Trophoblast cell (in vitro differentiated cells and primary cell): ENCODE data around the gene FAM237B.

Experiments
- DNase-seq, 2 donors: peaks; one replicate each; pipeline ENCODE4 v3.0.0-alpha.2; 2016
- H2AFZ ChIP-seq: 2 replicates; pipeline ENCODE4 v1.6.1; 2013; ENCODE audit warnings: low read length, moderate library complexity, mild to moderate bottlenecking; ENCODE audit not compliant: insufficient read depth, poor library complexity
- H2AK5ac ChIP-seq: 2 replicates; pipeline ENCODE4 v1.6.1; 2013; ENCODE audit warnings: mild to moderate bottlenecking, low read length
- H2BK120ac ChIP-seq: 2 replicates; pipeline ENCODE4 v1.6.1; 2013; ENCODE audit warnings: low read length, mild to moderate bottlenecking, moderate library complexity; ENCODE audit not compliant: insufficient read depth, poor library complexity
- H2BK12ac ChIP-seq: 2 replicates; pipeline ENCODE4 v1.6.1; 2013; ENCODE audit warnings: mild to moderate bottlenecking, low read length, moderate library complexity
- H2BK5ac ChIP-seq: 2 replicates; pipeline ENCODE4 v1.6.1; 2013; ENCODE audit warnings: low read length, low read depth, moderate library complexity, mild to moderate bottlenecking; ENCODE audit not compliant: poor library complexity
- H3K14ac ChIP-seq: 2 replicates; pipeline ENCODE4 v1.6.1; 2013; ENCODE audit warnings: mild to moderate bottlenecking, low read length
- H3K18ac ChIP-seq: 2 replicates; pipeline ENCODE4 v1.6.1; 2013; ENCODE audit warnings: mild to moderate bottlenecking, low read length
- H3K23ac ChIP-seq: 2 replicates; pipeline ENCODE4 v1.6.1; 2013; ENCODE audit warnings: low read length
- H3K27ac ChIP-seq: 2 replicates; pipeline ENCODE4 v1.5.1; 2013; ENCODE audit warnings: low read depth, mild to moderate bottlenecking, inconsistent platforms, low read length, moderate library complexity
- H3K27me3 ChIP-seq: 2 replicates; pipeline ENCODE4 v1.6.1; 2013; ENCODE audit warnings: inconsistent platforms, mild to moderate bottlenecking, low read length, moderate library complexity; ENCODE audit not compliant: insufficient read depth
- H3K36me3 ChIP-seq, 2 experiments: 1 replicate in 1 of 2; 2 replicates in 1 of 2; pipeline ENCODE4 v1.6.1; 2013; ENCODE audit warnings: low read length in 2 of 2, mild to moderate bottlenecking in 2 of 2, moderate library complexity in 1 of 2; ENCODE audit not compliant: insufficient read depth in 2 of 2, control insufficient read depth in 1 of 2
- H3K4ac ChIP-seq: 2 replicates; pipeline ENCODE4 v1.6.1; 2013; ENCODE audit warnings: low read depth, mild to moderate bottlenecking, low read length, moderate library complexity
- H3K4me1 ChIP-seq, 2 experiments: 1 replicate in 1 of 2; 2 replicates in 1 of 2; pipeline ENCODE4 v1.6.1; 2013; ENCODE audit warnings: low read length in 2 of 2, mild to moderate bottlenecking in 2 of 2, moderate library complexity in 1 of 2; ENCODE audit not compliant: insufficient read depth in 2 of 2, control insufficient read depth in 1 of 2
- H3K4me2 ChIP-seq: 2 replicates; pipeline ENCODE4 v1.6.1; 2013; ENCODE audit warnings: inconsistent platforms, mild to moderate bottlenecking, low read length, moderate library complexity
- H3K4me3 ChIP-seq: 2 replicates; pipeline ENCODE4 v1.5.1; 2013; ENCODE audit warnings: mild to moderate bottlenecking, low read depth, low read length, inconsistent platforms
- H3K79me1 ChIP-seq: one replicate; pipeline ENCODE4 v1.6.1; 2013; ENCODE audit warnings: low read length
- H3K79me2 ChIP-seq: 2 replicates; pipeline ENCODE4 v1.6.1; 2013; ENCODE audit warnings: low read length, mild to moderate bottlenecking; ENCODE audit not compliant: control insufficient read depth, insufficient read depth, poor library complexity
- H3K9ac ChIP-seq: 2 replicates; pipeline ENCODE4 v1.6.1; 2013; ENCODE audit warnings: mild to moderate bottlenecking, low read length
- H3K9me3 ChIP-seq: 2 replicates; pipeline ENCODE4 v1.6.1; 2013; ENCODE audit warnings: low read depth, mild to moderate bottlenecking, control low read depth, inconsistent platforms, low read length; ENCODE audit not compliant: insufficient read depth
- H4K12ac ChIP-seq: 2 replicates; pipeline ENCODE4 v1.6.1; 2013; ENCODE audit warnings: low read depth, mild to moderate bottlenecking, low read length, moderate library complexity
- H4K8ac ChIP-seq: 2 replicates; pipeline ENCODE4 v1.6.1; 2013; ENCODE audit warnings: low read depth, mild to moderate bottlenecking, low read length, moderate library complexity
- H4K91ac ChIP-seq: one replicate; pipeline ENCODE4 v1.6.1; 2013; ENCODE audit warnings: low read depth, mild to moderate bottlenecking, low read length, moderate library complexity
- WGBS: extraction: QIAGEN DNeasy Blood & Tissue Kit; methylation state at CpG from one replicate; pipeline ENCODE4 v1.1.7; 2013; ENCODE audit warnings: missing lambda C conversion rate; ENCODE audit not compliant: insufficient read length, insufficient coverage; ENCODE audit errors: extremely low coverage; 5-methylcytosine and 5-hydroxymethylcytosine counted together

FAM237B gene

DNA sequence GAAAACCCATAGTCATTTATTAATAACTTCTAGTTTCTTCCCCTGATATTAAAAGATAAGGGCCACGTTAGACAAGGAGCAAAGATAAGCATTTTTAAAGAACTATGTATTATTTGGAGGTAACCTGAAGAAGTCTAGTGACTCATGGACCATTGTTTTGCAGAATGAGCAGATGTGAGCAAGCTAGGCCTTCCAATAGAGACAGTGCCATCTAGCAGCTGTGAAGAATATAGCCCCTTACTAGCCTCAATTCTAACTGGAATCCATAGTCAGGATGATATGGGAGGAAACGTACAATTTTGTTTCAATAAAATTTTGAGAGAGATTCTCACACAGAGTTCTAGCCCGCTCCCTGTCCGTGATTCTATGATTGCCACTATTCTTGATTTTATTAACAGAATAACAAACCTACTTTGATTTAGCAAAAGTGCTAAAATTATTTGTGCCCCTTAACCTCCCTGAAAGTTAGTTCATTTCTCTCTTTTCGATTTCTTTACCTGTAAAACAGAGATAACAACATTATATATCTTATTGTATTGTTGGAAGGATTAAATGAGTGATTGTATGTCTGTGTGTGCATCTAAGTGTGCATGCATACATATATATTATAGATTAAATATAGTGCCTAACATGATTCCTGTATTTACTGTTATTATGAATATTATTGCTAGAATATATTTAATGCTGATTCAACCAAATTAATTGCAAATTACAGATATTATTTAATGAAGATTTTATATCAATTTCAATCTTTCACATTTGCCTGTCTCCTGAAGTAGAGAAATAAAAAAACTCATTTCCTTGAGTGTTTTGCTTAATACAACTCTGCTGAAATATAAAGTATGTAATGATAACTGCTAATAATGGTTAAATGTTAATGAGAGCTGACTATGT, 22.7 kb downstream of the FAM237B start:
- H3K9me3 ChIP-seq: no peaks in the 10 kb centered on the region
- peak; percentile 3 to 57 for DNase-seq
- H3K79me1 ChIP-seq: no peaks in the 10 kb centered on the region
- no peak overlapping the region for H3K4me3 ChIP-seq
- no peaks in the 10 kb centered on the region for H3K79me2 ChIP-seq
- H3K4ac ChIP-seq: no peak overlapping the region
- H3K4me2 ChIP-seq: no peak overlapping the region
- no peak overlapping the region for H2BK120ac ChIP-seq
- no peak overlapping the region for H4K91ac ChIP-seq
- no peak overlapping the region for H4K12ac ChIP-seq
- no peak overlapping the region for H3K27ac ChIP-seq
- no peaks in the 10 kb centered on the region for H3K4me1 ChIP-seq
- no peak overlapping the region for H2BK12ac ChIP-seq
- no peak overlapping the region for H2AK5ac ChIP-seq
- no peak overlapping the region for H2BK5ac ChIP-seq
- no peak overlapping the region for H3K23ac ChIP-seq
- H3K14ac ChIP-seq: no peak overlapping the region
- H3K27me3 ChIP-seq: no peaks in the 10 kb centered on the region
- H2AFZ ChIP-seq: no peak overlapping the region
- H3K9ac ChIP-seq: no peak overlapping the region
- no peak overlapping the region for H3K18ac ChIP-seq
- no CpG with 5 or more reads among the region's 5 CpGs for WGBS
- no peak overlapping the region for H4K8ac ChIP-seq
- no peaks in the 10 kb centered on the region for H3K36me3 ChIP-seq

DNA sequence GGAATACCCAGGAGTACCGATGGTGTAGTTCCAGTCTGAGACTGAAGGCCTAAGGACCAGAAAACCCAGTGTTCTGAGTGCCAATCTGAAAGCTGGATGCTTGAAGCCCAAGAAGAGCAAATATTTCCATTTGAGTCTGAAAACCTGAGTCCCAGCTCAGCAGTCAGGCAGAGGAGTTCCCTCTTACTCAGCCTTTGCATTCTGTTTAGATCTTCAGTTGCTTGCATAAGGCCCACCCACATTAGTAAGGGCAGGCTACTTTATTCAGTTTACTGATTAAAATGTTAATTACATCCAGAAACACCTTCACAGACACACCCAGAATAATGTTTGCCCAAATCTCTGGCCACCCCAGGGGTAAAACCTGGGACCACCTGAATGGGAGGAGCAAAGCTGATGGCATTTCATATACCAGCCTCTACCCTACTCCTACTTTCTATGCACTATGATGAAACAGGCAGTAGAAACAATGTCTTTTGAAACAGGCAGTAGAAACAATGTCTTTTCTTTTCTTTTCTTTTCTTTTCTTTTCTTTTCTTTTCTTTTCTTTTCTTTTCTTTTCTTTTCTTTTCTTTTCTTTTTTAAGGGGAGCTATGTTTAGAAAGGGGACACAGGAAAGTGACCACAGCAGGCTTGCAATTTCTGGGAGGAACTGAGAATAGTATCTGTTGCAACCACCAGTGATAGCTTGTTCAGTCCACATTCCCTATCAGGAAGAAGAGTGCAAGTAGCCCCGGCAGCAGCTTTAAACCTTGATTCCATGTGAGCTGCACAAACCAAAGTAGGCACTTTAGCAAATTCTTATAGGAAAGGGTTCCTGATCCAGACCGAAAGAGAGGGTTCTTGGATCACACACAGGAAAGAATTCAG, 30.6 kb downstream of the FAM237B start:
- Histone ChIP-seq H3K27me3 (no peaks in the 10 kb centered on the region), H3K9me3 (no peaks in the 10 kb centered on the region), H4K12ac (no peak overlapping the region), H3K4me2 (no peak overlapping the region), H3K18ac (no peak overlapping the region), H4K91ac (no peak overlapping the region), H3K27ac (no peak overlapping the region), H3K4me1 (no peaks in the 10 kb centered on the region), H3K79me2 (no peaks in the 10 kb centered on the region), H3K9ac (no peak overlapping the region), H3K4ac (no peak overlapping the region), H3K14ac (no peak overlapping the region), H2BK120ac (no peak overlapping the region), H3K4me3 (no peak overlapping the region), H2BK12ac (no peak overlapping the region), H3K36me3 (no peaks in the 10 kb centered on the region), H2BK5ac (no peak overlapping the region), H4K8ac (no peak overlapping the region), H2AK5ac (no peak overlapping the region), H3K79me1 (no peaks in the 10 kb centered on the region), H3K23ac (no peak overlapping the region), H2AFZ (no peak overlapping the region)
- no peak for DNase-seq
- no CpG with 5 or more reads among the region's 3 CpGs for WGBS

DNA sequence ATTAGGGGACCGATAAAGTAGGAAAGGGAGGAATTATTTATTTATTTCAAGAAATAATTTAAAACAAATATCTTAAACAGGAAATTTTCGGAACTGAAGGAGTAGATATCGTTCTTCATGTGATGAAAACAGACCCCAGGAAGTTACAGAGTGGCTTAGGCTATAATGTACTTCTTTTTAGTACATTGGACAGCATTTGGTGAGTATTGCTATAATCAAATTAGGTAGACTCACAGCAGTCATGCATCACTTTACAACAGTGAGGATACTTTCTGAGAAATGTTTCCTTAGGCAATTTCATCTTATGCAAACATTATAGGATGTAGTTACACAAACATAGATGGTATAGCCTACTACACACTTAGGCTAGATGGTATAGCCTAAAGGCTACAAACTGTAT, 33.0 kb downstream of the FAM237B start:
- H3K4me2 ChIP-seq: no peak overlapping the region
- no peaks in the 10 kb centered on the region for H3K9me3 ChIP-seq
- H3K27ac ChIP-seq: no peak overlapping the region
- DNase-seq: no peak
- no peak overlapping the region for H3K23ac ChIP-seq
- H4K12ac ChIP-seq: no peak overlapping the region
- H3K4ac ChIP-seq: no peak overlapping the region
- H3K9ac ChIP-seq: no peak overlapping the region
- no peak overlapping the region for H3K14ac ChIP-seq
- H3K4me1 ChIP-seq: no peaks in the 10 kb centered on the region
- H2AK5ac ChIP-seq: no peak overlapping the region
- H2BK5ac ChIP-seq: no peak overlapping the region
- no peak overlapping the region for H2BK12ac ChIP-seq
- H3K27me3 ChIP-seq: no peaks in the 10 kb centered on the region
- no peak overlapping the region for H2AFZ ChIP-seq
- H3K36me3 ChIP-seq: no peaks in the 10 kb centered on the region
- no peak overlapping the region for H3K4me3 ChIP-seq
- H3K79me2 ChIP-seq: no peaks in the 10 kb centered on the region
- no CpG with 5 or more reads among the region's 3 CpGs for WGBS
- H3K79me1 ChIP-seq: no peaks in the 10 kb centered on the region
- no peak overlapping the region for H4K8ac ChIP-seq
- no peak overlapping the region for H4K91ac ChIP-seq
- no peak overlapping the region for H2BK120ac ChIP-seq
- H3K18ac ChIP-seq: no peak overlapping the region

DNA sequence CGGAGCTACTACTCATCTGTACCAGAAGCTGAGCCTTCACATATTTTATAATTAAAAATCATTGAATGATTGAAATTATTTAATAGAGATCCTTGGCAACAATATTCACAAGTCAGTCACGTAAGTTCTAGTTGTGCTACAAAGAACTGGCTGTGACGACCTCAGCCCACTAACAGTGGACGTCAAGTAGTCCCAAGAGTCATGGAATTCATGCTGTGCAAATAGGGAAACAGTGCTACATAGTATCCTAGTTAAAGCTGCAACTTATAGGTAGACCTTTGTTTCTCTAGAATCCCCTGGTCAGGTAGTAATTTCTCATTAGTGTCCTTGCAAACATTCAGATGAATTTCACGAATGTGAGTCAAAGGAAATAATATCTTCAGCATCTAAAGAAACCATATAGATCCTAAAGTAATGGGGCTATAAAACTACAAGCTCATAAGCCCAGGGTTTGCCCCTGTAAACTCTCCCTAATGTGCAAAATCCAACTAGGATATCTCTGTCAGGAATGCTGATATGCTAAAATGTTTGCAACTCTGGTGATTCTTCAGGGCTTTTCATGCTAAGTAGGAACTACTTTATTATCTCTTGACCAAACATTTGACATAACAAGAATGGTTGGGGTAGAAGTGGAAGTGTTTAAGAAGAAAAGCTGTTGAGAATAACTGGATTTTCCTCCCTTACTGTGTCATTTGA, 44.9 kb downstream of the FAM237B start:
- Histone ChIP-seq H3K4ac (no peak overlapping the region), H4K91ac (no peak overlapping the region)

More for the DNA sequence above, 44.9 kb downstream of the FAM237B start:
- H3K27me3 ChIP-seq: no peaks in the 10 kb centered on the region
- H3K18ac ChIP-seq: no peak overlapping the region
- H3K9ac ChIP-seq: no peak overlapping the region
- DNase-seq: no peak
- H3K79me1 ChIP-seq: no peaks in the 10 kb centered on the region
- H2AK5ac ChIP-seq: no peak overlapping the region
- no CpG with 5 or more reads among the region's 5 CpGs for WGBS
- no peak overlapping the region for H3K14ac ChIP-seq
- no peak overlapping the region for H2BK12ac ChIP-seq
- H2BK5ac ChIP-seq: no peak overlapping the region
- no peak overlapping the region for H2BK120ac ChIP-seq
- H3K23ac ChIP-seq: no peak overlapping the region
- no peaks in the 10 kb centered on the region for H3K4me1 ChIP-seq
- no peaks in the 10 kb centered on the region for H3K36me3 ChIP-seq
- no peak overlapping the region for H3K4me2 ChIP-seq
- H3K9me3 ChIP-seq: no peaks in the 10 kb centered on the region
- no peak overlapping the region for H4K12ac ChIP-seq
- H3K79me2 ChIP-seq: no peaks in the 10 kb centered on the region
- no peak overlapping the region for H2AFZ ChIP-seq
- H4K8ac ChIP-seq: no peak overlapping the region
- no peak overlapping the region for H3K4me3 ChIP-seq
- H3K27ac ChIP-seq: no peak overlapping the region
